OCI-LY1 (cell line): ENCODE data around the gene SERTAD2.

ENCODE experiments used
- H2AFZ ChIP-seq: fragments of 200-600 bp; sonication (generic), shearing (Covaris generic); 2 replicates; pipeline ENCODE4 v1.6.0; 2014; ENCODE audit warnings: antibody characterized with exemption, mild to moderate bottlenecking, low read length
- H3F3A ChIP-seq: fragments of 200-600 bp; sonication (generic), shearing (Covaris generic); 2 replicates; pipeline ENCODE4 v1.6.0; 2014; ENCODE audit warnings: mild to moderate bottlenecking, antibody characterized with exemption, low read length, moderate library complexity; ENCODE audit not compliant: insufficient read depth
- H3K27ac ChIP-seq: fragments of 200-600 bp; sonication (generic); 2 replicates; pipeline ENCODE4 v1.5.1; 2014; ENCODE audit warnings: low read length, mixed run types, mild to moderate bottlenecking, low read depth; ENCODE audit not compliant: poor library complexity, severe bottlenecking
- H3K27me3 ChIP-seq: fragments of 200-600 bp; sonication (generic); 2 replicates; pipeline ENCODE4 v1.6.0; 2014; ENCODE audit warnings: antibody characterized with exemption, mild to moderate bottlenecking, low read length, moderate library complexity; ENCODE audit not compliant: insufficient read depth
- H3K36me3 ChIP-seq: fragments of 200-600 bp; sonication (generic); 2 replicates; pipeline ENCODE4 v1.6.1; 2014; ENCODE audit warnings: mild to moderate bottlenecking, antibody characterized with exemption, low read length, moderate library complexity, mixed read lengths; ENCODE audit not compliant: insufficient read depth
- H3K4me1 ChIP-seq: fragments of 200-600 bp; sonication (generic); 2 replicates; pipeline ENCODE4 v1.5.1; 2014; ENCODE audit warnings: mild to moderate bottlenecking, low read length, moderate library complexity; ENCODE audit not compliant: insufficient read depth, severe bottlenecking
- H3K4me2 ChIP-seq: fragments of 200-600 bp; sonication (generic), shearing (Covaris generic); 2 replicates; pipeline ENCODE4 v1.6.1; 2014; ENCODE audit warnings: low read length
- H3K4me3 ChIP-seq: fragments of 200-600 bp; sonication (generic); 2 replicates; pipeline ENCODE4 v1.5.1; 2014; ENCODE audit warnings: low read length, low read depth, mild to moderate bottlenecking, mixed read lengths; ENCODE audit not compliant: poor library complexity, severe bottlenecking
- H3K79me2 ChIP-seq: fragments of 200-600 bp; shearing (Covaris generic); 2 replicates; pipeline ENCODE4 v1.6.1; 2016; ENCODE audit warnings: mixed run types, low read length, mixed read lengths; ENCODE audit not compliant: insufficient read depth
- H3K9ac ChIP-seq: fragments of 200-600 bp; sonication (generic), shearing (Covaris generic); 2 replicates; pipeline ENCODE4 v1.6.1; 2014; ENCODE audit warnings: mild to moderate bottlenecking, low read length, mixed read lengths
- H3K9me2 ChIP-seq: fragments of 200-600 bp; sonication (generic), shearing (Covaris generic); 2 replicates; pipeline ENCODE4 v1.6.1; 2014; ENCODE audit warnings: low read depth, mild to moderate bottlenecking, low read length, mixed read lengths
- H3K9me3 ChIP-seq: fragments of 200-600 bp; shearing (Covaris generic); 2 replicates; pipeline ENCODE4 v1.6.1; 2014; ENCODE audit warnings: low read length, mixed read lengths
- H4K20me1 ChIP-seq: fragments of 200-600 bp; sonication (generic), shearing (Covaris generic); 2 replicates; pipeline ENCODE4 v1.6.0; 2016; ENCODE audit warnings: mild to moderate bottlenecking, low read length; ENCODE audit not compliant: insufficient read depth
- EZH2 ChIP-seq: fragments of 200-600 bp; sonication (generic), shearing (Covaris generic); IDR thresholded peaks from 2 replicates; pipeline ENCODE4 v1.8.0; 2017; ENCODE audit warnings: borderline replicate concordance, mixed run types, mild to moderate bottlenecking, antibody characterized with exemption, low read length, moderate library complexity, mixed read lengths
- TF ChIP-seq, protein P1 (sequence below): fragments of 200-600 bp; sonication (generic), shearing (Covaris generic); IDR thresholded peaks from 2 replicates; pipeline ENCODE4 v1.5.1; 2017; ENCODE audit warnings: mild to moderate bottlenecking, antibody characterized with exemption, low read length, moderate library complexity, mixed read lengths

The SERTAD2 gene

GRCh38 chr2:64688909-64689308 lies 35.2 kb upstream of the SERTAD2 start:
- Histone ChIP-seq H3K9me3 (0 out of 2 replicates have a peak, but pooled peaks cover 2% of the 10 kb centered on the region), H3K4me3 (no peak overlapping the region), H3K79me2 (0 out of 2 replicates have a peak, but pooled peaks cover 6% of the 10 kb centered on the region), H3F3A (no peaks in the 10 kb centered on the region; the same call in 1 of the 2 replicates), H3K4me2 (peak overlapping the region; percentile 24; the same call in 1 of the 2 replicates), H3K36me3 (0 out of 2 replicates have a peak, but pooled peaks cover 4% of the 10 kb centered on the region), H4K20me1 (no peaks in the 10 kb centered on the region), H2AFZ (no peak overlapping the region), H3K27ac (peak overlapping the region; percentile 75), H3K4me1 (peaks cover 53% of the 10 kb centered on the region), H3K27me3 (no peaks in the 10 kb centered on the region), H3K9me2 (no peaks in the 10 kb centered on the region), H3K9ac (no peak overlapping the region; the same call in 1 of the 2 replicates)
- TF ChIP-seq EZH2, result no peak
- TF ChIP-seq, protein P1, sequence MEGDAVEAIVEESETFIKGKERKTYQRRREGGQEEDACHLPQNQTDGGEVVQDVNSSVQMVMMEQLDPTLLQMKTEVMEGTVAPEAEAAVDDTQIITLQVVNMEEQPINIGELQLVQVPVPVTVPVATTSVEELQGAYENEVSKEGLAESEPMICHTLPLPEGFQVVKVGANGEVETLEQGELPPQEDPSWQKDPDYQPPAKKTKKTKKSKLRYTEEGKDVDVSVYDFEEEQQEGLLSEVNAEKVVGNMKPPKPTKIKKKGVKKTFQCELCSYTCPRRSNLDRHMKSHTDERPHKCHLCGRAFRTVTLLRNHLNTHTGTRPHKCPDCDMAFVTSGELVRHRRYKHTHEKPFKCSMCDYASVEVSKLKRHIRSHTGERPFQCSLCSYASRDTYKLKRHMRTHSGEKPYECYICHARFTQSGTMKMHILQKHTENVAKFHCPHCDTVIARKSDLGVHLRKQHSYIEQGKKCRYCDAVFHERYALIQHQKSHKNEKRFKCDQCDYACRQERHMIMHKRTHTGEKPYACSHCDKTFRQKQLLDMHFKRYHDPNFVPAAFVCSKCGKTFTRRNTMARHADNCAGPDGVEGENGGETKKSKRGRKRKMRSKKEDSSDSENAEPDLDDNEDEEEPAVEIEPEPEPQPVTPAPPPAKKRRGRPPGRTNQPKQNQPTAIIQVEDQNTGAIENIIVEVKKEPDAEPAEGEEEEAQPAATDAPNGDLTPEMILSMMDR, result no peak

DNA sequence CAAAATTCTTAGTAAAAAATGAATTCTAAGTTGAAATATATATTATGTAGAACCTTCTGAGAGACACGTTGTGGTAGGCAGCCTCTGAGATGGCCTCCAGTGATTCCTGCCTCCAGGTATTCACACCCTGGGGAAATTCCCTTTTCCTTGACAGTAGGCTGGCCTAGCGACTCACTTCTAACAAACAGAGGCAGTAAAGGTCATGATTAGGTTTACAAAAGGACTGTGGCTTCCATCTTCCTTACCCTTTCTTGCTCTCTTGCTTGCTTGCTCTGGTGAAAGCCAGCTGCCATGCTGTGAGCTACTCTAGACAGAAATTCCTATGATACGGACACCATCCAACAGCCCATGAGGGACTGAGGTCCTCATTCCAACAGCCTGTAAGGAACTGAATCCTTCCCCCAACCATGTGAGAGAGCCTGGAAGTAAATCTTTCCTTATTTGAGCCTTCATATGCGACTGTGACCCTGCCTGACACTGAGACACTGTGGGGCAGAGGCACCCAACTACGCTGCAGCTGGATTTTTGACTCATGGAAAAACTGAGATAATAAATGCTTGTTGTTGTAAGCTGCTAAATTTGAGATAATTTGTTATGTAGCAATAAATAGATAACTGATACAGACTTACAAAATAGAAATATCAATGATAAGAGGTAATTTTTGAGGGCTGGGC lies 32.7 kb upstream of the SERTAD2 start:
- 0 out of 2 replicates have a peak, but pooled peaks cover 4% of the 10 kb centered on the region for H3K36me3 ChIP-seq
- peaks cover 64% of the 10 kb centered on the region for H3K4me1 ChIP-seq
- H4K20me1 ChIP-seq, result no peaks in the 10 kb centered on the region
- H3K9me2 ChIP-seq, result no peaks in the 10 kb centered on the region
- no peak overlapping the region for H3K27ac ChIP-seq
- TF ChIP-seq, protein P1, result no peak
- TF ChIP-seq EZH2, result no peak
- H3K9me3 ChIP-seq, result no peaks in the 10 kb centered on the region
- H3K4me3 ChIP-seq, result no peak overlapping the region
- H2AFZ ChIP-seq, result no peak overlapping the region
- no peak overlapping the region for H3K4me2 ChIP-seq
- no peaks in the 10 kb centered on the region; the same call in 1 of the 2 replicates for H3F3A ChIP-seq
- H3K27me3 ChIP-seq, result no peaks in the 10 kb centered on the region
- 0 out of 2 replicates have a peak, but pooled peaks cover 6% of the 10 kb centered on the region for H3K79me2 ChIP-seq
- no peak overlapping the region for H3K9ac ChIP-seq

GRCh38 chr2:64685430-64685829 lies 31.7 kb upstream of the SERTAD2 start:
- peaks cover 65% of the 10 kb centered on the region for H3K4me1 ChIP-seq
- 0 out of 2 replicates have a peak, but pooled peaks cover 1% of the 10 kb centered on the region for H3K79me2 ChIP-seq
- H3K9me2 ChIP-seq, result no peaks in the 10 kb centered on the region
- no peak overlapping the region for H3K4me3 ChIP-seq
- no peak overlapping the region for H3K9ac ChIP-seq
- no peaks in the 10 kb centered on the region for H3K9me3 ChIP-seq
- no peaks in the 10 kb centered on the region for H3K27me3 ChIP-seq
- peak overlapping the region; percentile 29 for H3K27ac ChIP-seq
- no peaks in the 10 kb centered on the region for H4K20me1 ChIP-seq
- H3F3A ChIP-seq, result no peaks in the 10 kb centered on the region
- H2AFZ ChIP-seq, result no peak overlapping the region
- TF ChIP-seq, protein P1, result no peak
- TF ChIP-seq EZH2, result no peak
- H3K36me3 ChIP-seq, result 0 out of 2 replicates have a peak, but pooled peaks cover 4% of the 10 kb centered on the region
- no peak overlapping the region for H3K4me2 ChIP-seq
